ENCODE measurements around the gene QPRT. TPM values are rescaled to one million over a fixed set of nuclear protein-coding genes. Genes with fewer than 3 reads are reported as not detected.

Gene QPRT
- total and polyA plus RNA-seq, 4 donors: 79.4 to 143 (median 100) TPM

DNA sequence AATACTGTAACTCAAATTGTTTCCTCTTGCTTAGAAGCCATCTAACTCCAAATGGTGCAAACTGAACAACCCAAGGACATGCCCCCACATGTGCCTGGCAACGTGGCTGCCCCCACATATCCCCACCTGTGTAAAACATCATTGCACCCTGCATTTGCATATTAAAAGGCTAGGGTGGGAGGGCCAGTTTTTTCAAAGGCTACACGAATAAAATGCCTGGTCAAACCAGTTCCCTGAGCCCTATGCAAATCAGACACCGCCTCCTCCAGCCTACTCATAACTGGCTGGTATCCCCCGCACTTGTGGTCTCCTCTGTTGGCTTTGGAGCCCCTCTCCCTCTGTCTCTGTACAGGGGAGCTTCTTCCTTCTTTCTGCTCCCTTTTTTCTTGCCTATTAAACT lies 40.1 kb downstream of the QPRT start:
- H3K27me3 ChIP-seq (ENCODE audit: control insufficient read depth in 4 of 4, insufficient read depth in 4 of 4, low read length in 3 of 4): no peaks in the 10 kb centered on the region
- no peaks in the 10 kb centered on the region for H3K36me3 ChIP-seq (ENCODE audit: control insufficient read depth in 4 of 4, insufficient read depth in 3 of 4, low read depth in 1 of 4, low read length in 3 of 4)
- 47% methylated on average over 4 of the region's 4 CpGs for WGBS
- H3K4me3 ChIP-seq (ENCODE audit: low read depth in 1 of 3, low read length in 3 of 3): no peak overlapping the region
- no peaks in the 10 kb centered on the region for H3K4me1 ChIP-seq (ENCODE audit: control insufficient read depth in 4 of 4, insufficient read depth in 4 of 4, low read length in 3 of 4)
- DNase-seq (ENCODE audit: low spot score): no peak
- H3K9ac ChIP-seq (ENCODE audit: low read depth in 1 of 2, low read length in 2 of 2): no peak overlapping the region
- H3K27ac ChIP-seq (ENCODE audit: low read depth in 1 of 2, low read length in 2 of 2): no peak overlapping the region
- no peaks in the 10 kb centered on the region for H3K9me3 ChIP-seq (ENCODE audit: control insufficient read depth in 4 of 4, low read length in 3 of 4)
- TF ChIP-seq, protein P1, sequence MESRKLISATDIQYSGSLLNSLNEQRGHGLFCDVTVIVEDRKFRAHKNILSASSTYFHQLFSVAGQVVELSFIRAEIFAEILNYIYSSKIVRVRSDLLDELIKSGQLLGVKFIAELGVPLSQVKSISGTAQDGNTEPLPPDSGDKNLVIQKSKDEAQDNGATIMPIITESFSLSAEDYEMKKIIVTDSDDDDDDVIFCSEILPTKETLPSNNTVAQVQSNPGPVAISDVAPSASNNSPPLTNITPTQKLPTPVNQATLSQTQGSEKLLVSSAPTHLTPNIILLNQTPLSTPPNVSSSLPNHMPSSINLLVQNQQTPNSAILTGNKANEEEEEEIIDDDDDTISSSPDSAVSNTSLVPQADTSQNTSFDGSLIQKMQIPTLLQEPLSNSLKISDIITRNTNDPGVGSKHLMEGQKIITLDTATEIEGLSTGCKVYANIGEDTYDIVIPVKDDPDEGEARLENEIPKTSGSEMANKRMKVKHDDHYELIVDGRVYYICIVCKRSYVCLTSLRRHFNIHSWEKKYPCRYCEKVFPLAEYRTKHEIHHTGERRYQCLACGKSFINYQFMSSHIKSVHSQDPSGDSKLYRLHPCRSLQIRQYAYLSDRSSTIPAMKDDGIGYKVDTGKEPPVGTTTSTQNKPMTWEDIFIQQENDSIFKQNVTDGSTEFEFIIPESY (IDR thresholded peaks at IDR 0.05): no peak
- TF ChIP-seq, protein P2, sequence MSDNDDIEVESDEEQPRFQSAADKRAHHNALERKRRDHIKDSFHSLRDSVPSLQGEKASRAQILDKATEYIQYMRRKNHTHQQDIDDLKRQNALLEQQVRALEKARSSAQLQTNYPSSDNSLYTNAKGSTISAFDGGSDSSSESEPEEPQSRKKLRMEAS (IDR thresholded peaks at IDR 0.05): no peak

DNA sequence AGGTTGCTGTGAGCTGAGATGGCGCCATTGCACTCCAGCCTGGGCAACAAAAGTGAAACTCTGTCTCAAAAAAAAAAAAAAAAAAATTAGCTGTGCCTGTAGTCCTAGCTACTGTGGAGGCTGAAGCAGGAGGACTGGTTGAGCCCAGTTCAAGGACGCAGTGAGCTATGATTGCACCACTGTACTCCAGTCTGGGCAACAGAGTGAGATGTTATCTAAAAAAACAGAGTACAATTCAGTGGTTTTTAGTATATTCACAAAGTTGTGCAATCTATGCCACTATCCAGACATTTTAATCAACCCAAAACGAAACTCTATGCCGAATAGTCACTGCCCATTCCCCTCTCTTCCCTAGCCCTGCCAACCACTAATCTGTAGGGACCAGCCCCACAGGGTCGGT lies 41.7 kb downstream of the QPRT start:
- no peak for DNase-seq (ENCODE audit: low spot score)
- TF ChIP-seq, protein P3, sequence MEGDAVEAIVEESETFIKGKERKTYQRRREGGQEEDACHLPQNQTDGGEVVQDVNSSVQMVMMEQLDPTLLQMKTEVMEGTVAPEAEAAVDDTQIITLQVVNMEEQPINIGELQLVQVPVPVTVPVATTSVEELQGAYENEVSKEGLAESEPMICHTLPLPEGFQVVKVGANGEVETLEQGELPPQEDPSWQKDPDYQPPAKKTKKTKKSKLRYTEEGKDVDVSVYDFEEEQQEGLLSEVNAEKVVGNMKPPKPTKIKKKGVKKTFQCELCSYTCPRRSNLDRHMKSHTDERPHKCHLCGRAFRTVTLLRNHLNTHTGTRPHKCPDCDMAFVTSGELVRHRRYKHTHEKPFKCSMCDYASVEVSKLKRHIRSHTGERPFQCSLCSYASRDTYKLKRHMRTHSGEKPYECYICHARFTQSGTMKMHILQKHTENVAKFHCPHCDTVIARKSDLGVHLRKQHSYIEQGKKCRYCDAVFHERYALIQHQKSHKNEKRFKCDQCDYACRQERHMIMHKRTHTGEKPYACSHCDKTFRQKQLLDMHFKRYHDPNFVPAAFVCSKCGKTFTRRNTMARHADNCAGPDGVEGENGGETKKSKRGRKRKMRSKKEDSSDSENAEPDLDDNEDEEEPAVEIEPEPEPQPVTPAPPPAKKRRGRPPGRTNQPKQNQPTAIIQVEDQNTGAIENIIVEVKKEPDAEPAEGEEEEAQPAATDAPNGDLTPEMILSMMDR (IDR thresholded peaks at IDR 0.05; ENCODE audit: low read depth, low read length, missing input control): no peak
- TF ChIP-seq RAD21 (IDR thresholded peaks at IDR 0.05): no peak
- TF ChIP-seq RXRA (IDR thresholded peaks at IDR 0.05): no peak
- TF ChIP-seq, protein P4, sequence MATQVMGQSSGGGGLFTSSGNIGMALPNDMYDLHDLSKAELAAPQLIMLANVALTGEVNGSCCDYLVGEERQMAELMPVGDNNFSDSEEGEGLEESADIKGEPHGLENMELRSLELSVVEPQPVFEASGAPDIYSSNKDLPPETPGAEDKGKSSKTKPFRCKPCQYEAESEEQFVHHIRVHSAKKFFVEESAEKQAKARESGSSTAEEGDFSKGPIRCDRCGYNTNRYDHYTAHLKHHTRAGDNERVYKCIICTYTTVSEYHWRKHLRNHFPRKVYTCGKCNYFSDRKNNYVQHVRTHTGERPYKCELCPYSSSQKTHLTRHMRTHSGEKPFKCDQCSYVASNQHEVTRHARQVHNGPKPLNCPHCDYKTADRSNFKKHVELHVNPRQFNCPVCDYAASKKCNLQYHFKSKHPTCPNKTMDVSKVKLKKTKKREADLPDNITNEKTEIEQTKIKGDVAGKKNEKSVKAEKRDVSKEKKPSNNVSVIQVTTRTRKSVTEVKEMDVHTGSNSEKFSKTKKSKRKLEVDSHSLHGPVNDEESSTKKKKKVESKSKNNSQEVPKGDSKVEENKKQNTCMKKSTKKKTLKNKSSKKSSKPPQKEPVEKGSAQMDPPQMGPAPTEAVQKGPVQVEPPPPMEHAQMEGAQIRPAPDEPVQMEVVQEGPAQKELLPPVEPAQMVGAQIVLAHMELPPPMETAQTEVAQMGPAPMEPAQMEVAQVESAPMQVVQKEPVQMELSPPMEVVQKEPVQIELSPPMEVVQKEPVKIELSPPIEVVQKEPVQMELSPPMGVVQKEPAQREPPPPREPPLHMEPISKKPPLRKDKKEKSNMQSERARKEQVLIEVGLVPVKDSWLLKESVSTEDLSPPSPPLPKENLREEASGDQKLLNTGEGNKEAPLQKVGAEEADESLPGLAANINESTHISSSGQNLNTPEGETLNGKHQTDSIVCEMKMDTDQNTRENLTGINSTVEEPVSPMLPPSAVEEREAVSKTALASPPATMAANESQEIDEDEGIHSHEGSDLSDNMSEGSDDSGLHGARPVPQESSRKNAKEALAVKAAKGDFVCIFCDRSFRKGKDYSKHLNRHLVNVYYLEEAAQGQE (IDR thresholded peaks at IDR 0.05): no peak
- TF ChIP-seq, protein P5, sequence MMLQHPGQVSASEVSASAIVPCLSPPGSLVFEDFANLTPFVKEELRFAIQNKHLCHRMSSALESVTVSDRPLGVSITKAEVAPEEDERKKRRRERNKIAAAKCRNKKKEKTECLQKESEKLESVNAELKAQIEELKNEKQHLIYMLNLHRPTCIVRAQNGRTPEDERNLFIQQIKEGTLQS (IDR thresholded peaks at IDR 0.05): no peak
- TF ChIP-seq JUND (IDR thresholded peaks at IDR 0.05): no peak
- TF ChIP-seq, protein P1 (IDR thresholded peaks at IDR 0.05): no peak
- no peak for TF ChIP-seq NR2F2 (IDR thresholded peaks at IDR 0.05)
- TF ChIP-seq GABPA (IDR thresholded peaks at IDR 0.05 in 1 of 2, conservative IDR thresholded peaks at IDR 0.05 in 1 of 2): no peak
- no peak for TF ChIP-seq YY1 (IDR thresholded peaks at IDR 0.05)
- TF ChIP-seq HNF4A (conservative IDR thresholded peaks at IDR 0.05): no peak
- no peak for TF ChIP-seq HNF4G (IDR thresholded peaks at IDR 0.05)
- TF ChIP-seq TAF1 (conservative IDR thresholded peaks at IDR 0.05): no peak
- no peak for TF ChIP-seq FOXA2 (IDR thresholded peaks at IDR 0.05)
- TF ChIP-seq, protein P2 (IDR thresholded peaks at IDR 0.05): no peak
- Histone ChIP-seq H3K4me3 (ENCODE audit: low read depth in 1 of 3, low read length in 3 of 3) (no peak overlapping the region), H3K9ac (ENCODE audit: low read depth in 1 of 2, low read length in 2 of 2) (no peak overlapping the region), H3K27me3 (ENCODE audit: control insufficient read depth in 4 of 4, insufficient read depth in 4 of 4, low read length in 3 of 4) (no peaks in the 10 kb centered on the region), H3K36me3 (ENCODE audit: control insufficient read depth in 4 of 4, insufficient read depth in 3 of 4, low read depth in 1 of 4, low read length in 3 of 4) (no peaks in the 10 kb centered on the region), H3K9me3 (ENCODE audit: control insufficient read depth in 4 of 4, low read length in 3 of 4) (no peaks in the 10 kb centered on the region), H3K4me1 (ENCODE audit: control insufficient read depth in 4 of 4, insufficient read depth in 4 of 4, low read length in 3 of 4) (no peaks in the 10 kb centered on the region), H3K27ac (ENCODE audit: low read depth in 1 of 2, low read length in 2 of 2) (no peak overlapping the region)
- 75% methylated on average over 5 of the region's 5 CpGs for WGBS

Measured in liver (tissue), 9 donors.